HT1080 (cell line): Measurements from ENCODE around the gene ATP8A1. TPM values are rescaled to one million over a fixed set of nuclear protein-coding genes. Genes with fewer than 3 reads are reported as not detected.
"Not testable (repeated sequence)": the region's sequence is repeated elsewhere in the genome, so short reads cannot be mapped to it uniquely, and the experiment has no call there.

Experiments used
- DNase-seq: peaks from one replicate; pipeline ENCODE4 v3.0.0-alpha.2; 2015; ENCODE audit warnings: low read depth
- total RNA-seq: library from RNA; depleted of rRNA; stranded (reverse); fragments of >200 nt; shearing (Covaris generic); gene quantifications from 2 replicates; pipeline ENCODE4 v1.2.3, GENCODE V29; 2014

Gene ATP8A1
- total RNA-seq, 1 experiment from 2014 or later: 0.06 TPM

DNA sequence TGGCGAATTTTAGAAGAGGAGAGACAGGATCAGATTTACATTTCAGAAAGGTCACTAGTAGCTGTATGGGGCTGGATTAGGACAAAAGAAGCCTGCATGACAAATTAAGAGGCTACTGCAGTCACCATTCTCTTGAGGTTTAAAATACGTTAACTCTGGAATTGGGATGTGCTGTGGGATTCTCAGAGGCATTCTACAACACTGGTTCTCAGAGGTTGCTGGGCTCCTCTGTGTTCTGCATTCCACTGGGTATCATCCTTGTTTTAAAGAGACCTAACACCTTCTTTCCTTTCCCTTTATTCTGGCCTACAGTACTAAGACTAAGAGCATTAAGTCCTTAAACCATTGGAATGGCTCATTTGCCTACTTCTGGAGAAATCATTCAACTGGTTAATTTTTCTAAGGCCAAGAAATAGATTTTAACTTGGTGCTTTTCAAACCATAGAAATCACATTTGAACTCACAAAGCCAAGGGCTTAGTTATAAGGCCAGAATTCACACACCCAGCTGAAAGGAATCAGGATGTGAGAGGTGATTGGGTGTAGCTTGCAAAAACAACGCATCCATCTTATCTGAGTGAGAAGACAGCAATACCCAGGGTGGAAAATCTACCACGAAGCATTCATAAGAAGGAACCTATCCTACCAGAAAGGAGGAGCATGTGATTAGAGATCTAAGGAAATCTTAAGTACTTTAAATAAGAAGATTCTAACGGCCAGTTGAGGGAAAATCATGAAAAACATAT, 143.0 kb downstream of the ATP8A1 start:
- no peak for DNase-seq

DNA sequence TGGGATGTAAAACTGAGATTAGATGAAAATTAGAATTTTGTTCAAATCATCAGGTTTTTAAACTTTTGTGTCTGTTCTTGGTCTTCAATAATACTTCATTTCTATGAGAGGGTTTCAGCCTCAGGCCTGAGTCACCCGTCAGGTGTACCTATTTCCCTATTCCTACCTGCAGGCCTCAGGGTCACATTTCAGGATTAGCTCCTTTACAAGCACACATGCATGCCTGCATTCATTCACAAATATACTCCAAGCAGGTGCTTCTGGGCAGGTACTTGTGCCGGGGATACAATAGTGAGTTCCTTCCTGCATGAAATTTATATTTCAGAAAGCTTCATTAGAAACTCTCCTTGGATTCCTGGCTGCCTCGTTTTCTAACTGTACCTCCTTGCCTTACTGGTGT, 144.7 kb downstream of the ATP8A1 start:
- DNase-seq: no peak

DNA sequence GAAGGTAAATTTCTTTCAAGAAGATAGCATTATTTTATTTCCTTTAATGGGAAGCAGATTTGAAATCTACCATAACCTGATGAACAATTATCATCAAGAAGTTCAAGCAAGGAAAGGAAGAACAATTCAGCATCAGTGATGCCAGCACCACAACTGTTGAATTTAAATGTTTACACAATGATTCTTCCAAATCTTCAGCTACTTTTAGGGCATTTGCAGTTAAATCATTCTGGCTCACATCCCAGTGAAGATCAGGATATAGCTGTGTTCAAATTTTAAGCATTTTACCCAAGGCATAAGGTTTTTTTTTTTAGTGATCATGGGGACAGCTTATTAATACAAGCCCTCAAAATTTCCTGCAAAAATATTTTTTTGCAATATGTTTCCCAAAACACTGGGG, 146.7 kb downstream of the ATP8A1 start:
- DNase-seq: no peak

DNA sequence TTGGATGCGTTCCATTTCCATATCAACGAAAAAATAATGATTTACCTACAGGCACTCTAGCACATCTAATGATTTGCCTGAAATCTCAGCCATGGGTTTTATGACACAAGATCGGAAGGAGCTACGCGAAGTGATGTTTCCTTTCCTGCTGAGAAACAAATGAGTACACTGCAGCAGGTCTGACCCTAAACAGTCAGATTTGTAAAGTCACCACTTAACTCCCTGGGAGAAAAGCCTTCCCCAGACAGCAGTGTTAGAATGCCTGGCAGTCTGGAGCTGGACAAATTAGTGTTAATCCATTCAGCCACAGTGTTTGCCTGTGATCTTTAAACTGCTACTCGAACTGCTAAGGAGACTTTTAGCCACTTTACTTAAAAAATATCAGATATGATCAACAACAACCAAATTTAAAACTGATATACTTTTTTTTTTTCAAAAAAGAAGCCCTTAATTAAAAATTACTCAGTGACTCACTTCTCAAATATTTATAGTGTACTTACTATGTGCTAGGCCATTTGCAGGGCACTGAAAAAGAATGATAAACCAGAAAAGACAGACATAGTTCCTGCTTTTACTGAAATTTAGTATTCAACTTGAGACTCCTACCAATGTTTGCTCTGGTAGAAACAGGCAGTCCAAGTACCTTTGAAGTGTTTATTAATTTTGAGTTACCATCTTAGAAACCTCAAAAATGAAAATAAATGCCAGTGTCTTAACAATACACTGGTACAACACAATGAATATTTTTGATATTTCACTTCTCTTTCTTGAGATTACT, 155.1 kb downstream of the ATP8A1 start:
- no peak for DNase-seq

DNA sequence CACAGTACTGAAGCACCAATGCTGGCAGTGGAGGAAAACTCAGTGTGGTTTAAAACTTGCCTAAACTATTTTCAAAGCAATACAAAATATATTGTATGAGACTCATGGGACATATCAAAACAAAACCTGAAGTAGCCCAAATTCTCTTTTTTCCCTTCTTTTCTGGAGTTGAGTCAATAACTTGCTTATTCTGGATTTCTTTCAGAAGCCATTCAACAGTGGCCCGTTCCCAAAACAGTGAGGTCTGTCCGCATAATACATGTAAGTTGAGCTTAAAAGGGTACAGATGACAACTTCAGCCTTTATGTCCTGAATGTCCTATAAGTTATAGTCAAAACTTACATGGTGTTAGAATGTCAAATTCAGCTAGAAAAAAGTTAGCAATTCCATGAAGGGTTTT, 158.9 kb downstream of the ATP8A1 start:
- DNase-seq: no peak

DNA sequence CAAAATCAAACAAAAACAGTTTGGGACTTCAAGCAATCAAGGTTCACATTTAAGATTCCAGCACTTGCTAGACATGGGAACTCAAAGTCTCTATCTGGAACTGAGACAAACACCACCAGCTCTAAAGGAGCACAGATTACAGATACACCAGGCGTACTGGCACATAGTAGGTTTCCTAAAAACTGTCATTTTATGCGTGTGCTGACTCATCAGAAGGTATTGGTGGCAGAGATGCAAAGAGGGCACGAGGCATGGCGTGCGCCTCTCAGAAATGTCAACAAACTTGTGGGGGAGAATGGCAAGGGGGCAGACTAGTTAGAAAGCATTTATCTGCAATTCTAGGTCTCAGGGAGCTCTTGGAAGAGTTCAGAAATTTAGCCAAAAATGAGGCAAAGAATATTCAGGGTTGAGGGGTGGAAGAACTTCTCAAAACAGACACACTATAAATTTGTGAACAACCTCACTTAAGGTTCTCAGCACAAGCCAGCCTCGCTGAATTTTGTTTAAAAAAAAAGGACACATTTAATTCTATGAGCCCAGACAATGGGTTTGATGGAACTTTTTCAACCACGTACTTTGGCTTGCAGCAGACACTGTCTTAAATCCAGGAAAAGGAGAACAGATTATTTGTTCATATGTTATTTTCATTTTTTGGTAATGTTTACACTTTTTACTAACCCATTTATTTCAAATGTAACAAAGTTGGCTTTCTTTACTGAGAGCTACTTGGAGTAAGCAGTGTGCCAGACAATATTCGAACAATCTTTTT, 159.6 kb downstream of the ATP8A1 start:
- DNase-seq: no peak

DNA sequence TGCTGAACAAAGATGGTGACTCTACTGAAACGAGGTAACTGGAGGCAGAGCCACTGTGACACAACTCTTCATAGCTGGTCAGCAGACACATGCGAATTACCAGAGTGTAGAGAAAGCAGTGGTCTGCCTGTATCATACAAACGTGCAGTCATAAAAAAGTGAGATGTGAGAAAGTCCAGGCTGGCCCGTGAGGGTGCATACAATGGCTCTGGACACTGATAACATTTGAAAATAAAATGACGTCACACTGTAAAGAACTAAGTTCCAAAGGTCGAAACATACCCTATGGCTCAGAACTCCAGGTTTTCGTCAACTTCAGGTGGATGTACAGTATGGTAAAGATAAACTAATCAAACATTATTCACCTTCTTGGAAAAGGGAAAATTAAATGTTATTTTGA, 163.9 kb downstream of the ATP8A1 start:
- DNase-seq: no peak

DNA sequence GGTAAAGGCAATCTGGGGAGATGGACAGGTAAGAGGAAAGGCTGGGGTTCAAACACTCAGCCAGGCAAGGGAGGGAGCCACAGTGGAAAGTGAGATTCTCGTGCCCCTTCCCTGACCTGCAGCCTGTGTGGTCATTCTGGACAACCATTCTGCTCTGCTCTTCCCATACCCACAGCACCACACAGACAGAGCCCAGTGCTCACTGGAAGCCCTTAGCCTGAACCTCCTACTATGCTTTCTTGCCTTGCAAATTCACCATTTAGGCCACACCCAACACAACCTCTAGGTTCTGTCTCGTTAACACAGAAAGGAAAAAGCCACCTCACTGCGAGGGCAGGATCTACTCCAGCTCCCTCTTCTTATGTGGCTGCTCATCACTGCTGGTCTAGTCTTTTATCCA, 166.9 kb downstream of the ATP8A1 start:
- DNase-seq: no peak

DNA sequence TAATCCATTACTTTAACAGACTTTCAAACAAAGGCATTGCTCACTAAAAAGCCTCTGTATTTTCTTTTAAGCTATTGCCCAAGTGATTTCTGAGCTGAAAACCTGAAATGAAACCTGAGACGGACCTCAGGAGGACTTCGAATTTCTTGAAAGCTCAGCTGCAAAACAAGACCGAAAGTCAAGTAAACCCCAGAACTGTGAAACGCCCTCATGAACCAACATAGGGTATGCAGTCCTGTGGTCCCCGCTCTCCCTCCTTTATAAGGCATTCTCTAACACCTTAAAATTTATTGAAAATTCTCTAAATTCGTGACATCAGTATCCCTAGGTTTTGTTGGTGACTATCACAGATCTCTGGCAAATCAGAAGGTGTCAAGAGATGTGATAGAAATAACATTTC, 167.8 kb downstream of the ATP8A1 start:
- no peak for DNase-seq

DNA sequence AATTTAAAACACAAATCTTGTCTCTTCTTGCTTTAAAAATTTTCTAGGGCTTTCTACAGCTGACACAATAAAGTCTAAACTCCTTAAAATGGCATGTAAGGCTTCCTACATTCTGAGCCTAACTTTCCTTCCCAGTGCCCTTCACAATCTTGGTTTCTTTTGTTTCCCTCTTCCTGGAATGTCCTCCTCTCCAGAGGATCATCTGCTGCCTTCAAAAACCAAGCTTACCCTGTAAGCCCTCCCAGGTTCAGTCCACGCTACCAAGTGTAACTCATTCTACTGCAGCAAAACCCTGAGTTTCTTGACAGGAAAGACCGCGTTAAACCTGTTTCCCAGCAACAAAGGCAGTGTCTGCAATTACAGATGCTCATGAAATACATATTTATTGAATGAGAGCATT, 168.4 kb downstream of the ATP8A1 start:
- no peak for DNase-seq

DNA sequence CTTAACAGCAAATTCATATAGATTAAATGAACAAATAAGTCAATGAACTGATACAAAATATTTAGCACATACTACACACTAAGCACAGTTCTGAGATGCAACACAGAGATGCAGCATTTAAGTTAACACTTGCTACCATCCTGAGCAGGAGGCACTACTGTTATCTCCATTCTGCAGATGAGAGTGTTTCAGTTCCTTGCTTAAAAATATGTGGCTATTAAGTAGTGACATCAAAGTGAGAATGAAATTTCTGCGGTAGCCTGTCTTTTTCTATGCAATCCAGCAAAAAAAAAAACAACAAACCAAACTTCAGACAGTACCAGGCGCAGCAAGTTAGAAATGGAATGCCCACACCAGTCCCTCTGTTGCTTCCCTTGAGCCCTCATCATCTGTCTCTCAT, 168.8 kb downstream of the ATP8A1 start:
- DNase-seq: no peak

DNA sequence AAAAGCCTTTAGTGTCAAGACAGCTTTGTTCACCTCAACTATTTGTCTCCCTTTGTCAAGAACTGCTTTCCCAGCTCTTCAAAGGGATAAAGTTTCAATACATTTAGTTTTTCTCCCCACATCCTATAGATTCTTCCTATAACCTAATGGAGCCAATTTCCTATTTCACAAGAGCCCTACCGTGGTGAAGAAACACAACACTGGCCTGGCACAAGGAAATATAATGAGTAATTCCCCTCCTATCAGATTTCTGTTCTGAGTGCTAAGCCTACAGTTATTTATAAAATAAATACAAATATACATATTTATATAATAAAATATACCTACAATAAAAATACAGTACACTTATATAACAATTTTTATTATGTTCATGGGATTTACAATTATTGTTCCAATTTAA, 169.7 kb downstream of the ATP8A1 start:
- no peak for DNase-seq

DNA sequence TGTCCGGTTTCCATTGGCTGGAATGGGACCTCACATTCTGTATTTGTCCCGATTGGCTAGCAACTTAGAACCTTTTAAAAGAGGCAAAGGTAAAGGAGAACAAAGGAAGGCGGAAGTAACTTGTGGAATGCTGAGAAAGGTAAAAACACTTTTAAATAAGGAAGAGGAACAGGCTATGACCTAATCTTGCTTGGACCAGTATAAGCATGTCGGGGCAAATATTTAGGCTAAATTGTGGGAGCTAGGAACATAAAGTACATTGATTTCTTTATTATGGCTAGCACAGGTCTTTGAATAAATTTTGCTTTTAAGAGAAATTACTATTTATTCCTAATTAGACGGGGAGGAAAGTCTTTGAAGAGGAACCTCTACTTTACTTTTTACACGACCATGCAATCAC, 170.7 kb downstream of the ATP8A1 start:
- not testable (repeated sequence) for DNase-seq

DNA sequence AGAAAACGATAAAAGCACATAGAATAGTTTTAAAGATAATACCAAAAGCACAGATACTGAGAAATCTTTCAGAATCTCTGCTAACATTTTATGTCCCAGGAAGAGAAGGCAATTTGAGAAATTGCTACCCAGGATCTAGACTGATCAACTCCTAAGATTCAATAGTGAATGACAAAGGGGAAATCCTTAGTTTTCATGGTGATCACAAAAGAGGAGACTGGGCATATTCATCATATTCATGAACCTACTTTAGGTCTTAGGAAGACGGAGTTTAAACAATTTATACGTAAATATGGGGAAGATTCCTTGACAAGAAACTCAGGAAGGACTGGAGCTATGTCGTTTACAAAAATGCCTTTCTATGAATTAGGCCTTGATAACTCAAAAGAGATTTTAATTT, 172.3 kb downstream of the ATP8A1 start:
- no peak for DNase-seq

DNA sequence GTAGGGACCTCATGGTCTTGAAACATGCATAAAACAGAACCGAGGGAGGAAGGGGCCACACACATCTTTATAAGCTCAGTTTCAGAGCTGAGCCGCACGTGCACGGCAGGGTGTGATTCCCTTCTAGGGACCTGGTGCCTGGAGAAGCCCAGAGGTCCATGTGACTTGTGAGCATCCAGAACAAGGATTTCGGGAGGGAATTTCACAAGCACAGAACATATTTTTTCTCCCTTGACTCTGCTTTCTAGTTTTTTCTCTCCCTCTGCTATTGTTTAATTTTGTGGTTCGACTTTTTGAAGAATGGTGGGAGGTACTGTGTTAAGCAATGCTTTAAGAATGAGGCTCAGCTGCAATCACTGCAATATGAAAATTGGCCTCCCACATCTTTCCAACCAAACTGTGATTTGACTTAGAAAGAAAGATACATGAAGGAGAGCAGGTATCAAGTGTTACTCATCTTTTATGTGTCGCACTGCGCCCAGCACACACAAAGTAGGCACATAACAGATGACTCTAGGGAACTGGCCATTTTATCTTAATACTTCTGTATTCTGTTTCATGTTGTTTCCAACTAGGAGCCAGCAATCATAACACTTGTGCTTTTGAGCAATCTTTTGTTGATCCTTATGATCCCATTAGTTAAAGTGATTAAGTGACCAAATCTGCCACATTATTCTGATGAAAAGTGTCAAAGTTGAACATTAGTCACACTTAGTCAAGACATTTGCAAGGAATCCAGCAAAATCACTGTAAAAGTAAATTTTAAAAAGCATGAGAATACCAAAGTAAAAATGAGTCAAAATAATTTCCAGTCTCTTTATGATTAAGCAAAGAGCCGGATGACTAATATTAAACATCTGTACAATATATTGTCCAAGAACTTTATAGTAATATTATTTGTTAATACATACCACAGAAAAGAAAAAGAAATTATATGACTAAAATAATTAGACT, 173.2 kb downstream of the ATP8A1 start:
- DNase-seq: no peak

DNA sequence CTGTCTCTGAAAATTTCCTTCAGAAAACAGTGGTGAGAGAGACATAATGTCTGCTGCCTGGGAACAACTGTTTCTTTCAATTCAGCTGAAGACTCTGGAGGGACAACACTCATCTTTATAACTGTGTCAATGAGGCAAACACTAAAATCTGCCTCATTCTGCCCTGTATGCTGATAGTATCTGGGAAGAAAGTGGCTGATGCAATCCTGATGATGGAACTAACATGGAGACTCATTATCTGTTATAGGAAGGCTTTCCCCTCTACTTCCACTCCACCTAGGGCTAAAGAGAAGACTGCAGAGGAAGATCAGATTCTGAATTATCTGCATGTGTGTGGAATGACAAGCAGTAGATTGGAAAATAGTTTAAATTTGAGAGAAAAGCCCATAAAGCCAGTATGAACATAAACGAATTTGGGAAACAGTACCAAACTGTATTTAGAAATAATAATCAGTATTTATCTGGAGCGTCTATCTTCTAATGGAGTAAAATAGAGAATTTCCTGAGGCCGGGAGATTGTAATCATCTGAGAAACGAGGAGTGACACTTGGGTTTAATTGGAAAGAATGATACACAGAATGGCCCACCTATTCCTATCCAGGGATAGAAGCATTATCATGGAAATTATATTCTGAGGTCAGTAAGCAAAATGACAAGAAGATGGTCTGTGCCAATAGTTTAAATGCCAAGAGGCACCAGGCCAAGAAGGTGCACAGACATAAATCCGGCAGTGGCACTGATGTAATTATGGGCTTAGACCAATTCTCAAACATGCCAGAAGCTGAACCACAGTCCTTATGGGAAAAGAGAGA, 174.2 kb downstream of the ATP8A1 start:
- DNase-seq: no peak

DNA sequence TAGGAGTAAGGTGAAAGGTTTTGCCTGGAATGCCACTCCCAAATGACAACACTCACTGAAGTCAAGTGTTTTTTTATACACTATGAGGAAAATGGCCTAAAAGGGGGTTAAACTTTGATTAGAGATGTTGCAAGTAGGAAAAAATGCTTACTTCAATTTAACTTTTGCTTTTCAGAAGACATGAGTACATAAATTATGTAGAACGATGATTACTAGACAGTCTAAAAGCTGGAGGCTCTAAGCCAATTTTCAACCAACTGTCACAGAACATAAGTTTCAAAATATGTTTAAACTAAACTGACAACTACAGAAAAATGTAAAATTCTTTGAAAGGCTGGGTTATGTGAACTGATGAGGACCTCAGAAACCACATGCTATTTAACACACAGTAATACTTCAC, 176.2 kb downstream of the ATP8A1 start:
- no peak for DNase-seq

DNA sequence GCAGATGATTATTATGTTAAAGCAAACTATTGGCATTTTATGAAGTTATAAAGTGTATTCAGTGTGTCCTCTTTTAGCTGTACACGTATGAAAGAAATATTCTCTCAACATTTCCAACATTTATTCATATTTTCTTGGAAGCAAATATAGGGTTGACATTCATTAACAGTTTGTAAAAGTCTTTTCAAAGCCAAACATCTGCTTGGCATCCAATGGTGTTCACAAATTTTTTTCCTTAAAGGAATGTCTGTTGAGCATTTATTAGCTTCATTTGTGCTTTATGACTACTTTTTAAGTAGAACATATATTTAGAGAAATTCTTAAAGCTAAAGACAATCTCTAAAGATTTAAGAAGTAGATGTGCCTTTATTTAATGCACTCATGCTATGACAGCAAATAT, 176.6 kb downstream of the ATP8A1 start:
- no peak for DNase-seq

DNA sequence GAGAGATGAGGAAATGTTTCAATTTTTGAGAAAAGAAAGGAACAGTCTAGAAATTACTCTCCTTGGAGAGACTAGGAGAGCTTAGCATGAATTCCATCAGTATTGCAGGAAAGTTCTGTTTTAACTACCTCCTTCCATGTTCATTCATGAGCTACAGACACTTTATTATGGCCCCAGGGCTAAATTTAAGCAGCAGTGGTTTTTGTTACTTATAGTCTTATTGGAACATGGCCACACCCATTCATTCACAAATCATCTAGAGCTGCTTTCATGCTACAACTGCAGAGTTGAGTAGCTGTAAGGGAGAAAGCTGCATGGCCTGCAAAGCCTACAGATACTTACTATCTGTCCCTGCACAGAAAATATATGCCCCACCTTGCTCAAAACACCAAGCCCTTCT, 178.0 kb downstream of the ATP8A1 start:
- no peak for DNase-seq

DNA sequence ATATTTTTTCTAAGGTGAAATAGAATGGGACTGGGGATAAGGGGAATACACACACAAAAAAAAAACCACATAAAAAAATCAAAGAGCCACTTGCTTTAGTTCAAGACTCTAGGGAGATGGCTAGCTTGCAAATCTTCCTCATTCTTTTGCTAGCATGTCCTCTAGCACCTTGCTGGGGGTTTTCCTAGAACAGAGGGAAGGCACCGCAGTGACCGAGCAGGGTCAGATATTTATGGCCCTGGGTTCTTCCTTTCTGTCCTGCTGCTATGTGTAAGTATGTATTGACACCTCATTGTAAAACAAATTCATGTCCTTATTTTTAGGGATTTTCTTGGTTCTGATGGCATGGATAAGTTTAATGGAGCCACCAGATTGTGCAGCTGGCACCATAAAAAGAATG, 178.4 kb downstream of the ATP8A1 start:
- DNase-seq: no peak
